Astrocyte (in vitro differentiated cells and primary cell): Measurements from ENCODE around the gene RAB11FIP4.

ENCODE experiments used
- CTCF ChIP-seq: IDR thresholded peaks from 2 replicates; pipeline ENCODE4 v1.5.1; 2011; ENCODE audit warnings: low read depth, mild to moderate bottlenecking, inconsistent platforms, low read length, moderate library complexity; ENCODE audit not compliant: insufficient read depth
- EZH2 ChIP-seq: IDR thresholded peaks from 2 replicates; pipeline ENCODE4 v1.6.1; 2012; ENCODE audit warnings: mild to moderate bottlenecking, low read length, inconsistent platforms; ENCODE audit not compliant: insufficient read depth

- no peak for TF ChIP-seq CTCF
- no peak for TF ChIP-seq EZH2
Observed at GRCh38 chr17:31479062-31479408, 87.6 kb downstream of the RAB11FIP4 start.
